Activated CD4-positive, alpha-beta T cell treated with anti-CD3 and anti-CD28 coated beads, Interleukin-10, Interleukin-2, amounts not matched to agents 100 ng/mL and 50 ng/mL, durations not matched to agents 16 hours and 8 hours (primary cell): ENCODE results near the gene MAP4K2.

Experiments used
- DNase-seq: peaks from one replicate; pipeline ENCODE4 v3.0.0-alpha.2; 2020

Gene MAP4K2

DNA sequence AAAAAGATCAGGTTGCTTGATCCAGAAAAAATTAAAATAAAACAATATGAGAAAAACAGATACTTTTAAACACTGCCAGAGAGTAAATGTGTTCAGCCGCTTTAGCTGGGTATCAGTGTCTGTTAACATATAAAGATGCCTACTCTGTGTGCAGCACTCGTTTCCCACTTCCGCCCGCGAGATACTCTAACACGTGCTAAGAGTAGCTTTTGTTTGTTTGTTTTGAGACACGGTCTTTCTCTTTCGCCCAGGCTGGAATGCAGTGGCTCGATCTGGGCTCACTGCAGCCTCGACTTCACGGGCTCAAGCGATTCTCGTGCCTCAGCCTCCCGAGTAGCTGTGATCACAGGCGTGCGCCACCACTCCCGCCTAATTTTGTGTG, 7.9 kb upstream of the MAP4K2 start:
- DNase-seq: no peak

DNA sequence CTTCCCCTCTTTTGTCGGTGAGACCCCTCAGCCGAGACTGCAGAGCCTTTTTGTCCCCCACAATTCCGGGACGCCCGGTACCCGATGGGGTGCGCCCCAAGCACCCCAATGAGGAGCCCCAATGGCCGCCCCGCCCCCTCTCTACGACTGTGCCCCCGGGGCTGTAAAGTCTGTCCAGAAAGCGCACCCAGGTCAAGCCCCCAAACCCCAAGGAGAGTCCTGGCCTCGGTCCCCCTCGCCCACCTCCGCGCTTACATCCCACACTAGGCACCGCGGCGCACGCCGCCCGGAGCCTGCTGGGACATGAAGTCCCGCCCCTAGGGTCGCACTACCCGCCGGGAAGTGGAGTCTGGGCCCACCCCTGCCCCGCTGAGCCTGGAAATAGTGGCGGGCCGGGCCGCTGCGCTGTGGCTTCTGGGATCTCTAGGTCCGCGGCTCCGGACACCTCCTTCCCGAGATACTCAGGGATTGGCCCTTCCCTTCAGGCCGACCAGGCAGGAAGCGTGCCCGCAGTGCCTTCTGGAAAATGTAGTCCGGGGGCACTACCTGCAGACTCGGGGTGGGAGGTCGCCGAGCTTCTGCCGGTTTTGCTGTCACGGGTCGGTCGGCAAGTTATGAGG, 7.4 kb upstream of the MAP4K2 start, which contains the start of gene MEN1:
Gene MEN1 (minus strand): TSS at position 281 of the 620 bp plus-strand sequence. CDS start 442 bp downstream, outside the sequence.
- peak; percentile 94 for DNase-seq

DNA sequence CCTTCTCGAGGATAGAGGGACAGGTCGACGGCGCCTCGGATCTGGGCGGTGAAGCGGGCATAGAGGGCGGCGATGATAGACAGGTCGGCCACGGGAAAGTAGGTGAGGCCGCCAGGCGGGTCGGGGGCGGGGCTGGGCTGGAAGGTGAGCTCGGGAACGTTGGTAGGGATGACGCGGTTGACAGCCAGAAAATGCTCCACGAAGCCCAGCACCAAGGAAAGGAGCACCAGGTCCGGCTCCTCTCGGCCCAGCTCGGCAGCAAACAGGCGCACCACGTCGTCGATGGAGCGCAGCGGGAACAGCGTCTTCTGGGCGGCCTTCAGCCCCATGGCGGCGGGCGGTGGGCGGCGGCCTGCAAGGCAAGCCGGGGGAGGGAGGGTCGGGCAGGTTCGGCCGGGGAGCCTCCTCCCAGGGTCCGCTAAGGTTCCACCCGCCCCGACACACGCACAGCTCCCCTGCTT, 6.8 kb upstream of the MAP4K2 start:
- DNase-seq: peak; percentile 6

DNA sequence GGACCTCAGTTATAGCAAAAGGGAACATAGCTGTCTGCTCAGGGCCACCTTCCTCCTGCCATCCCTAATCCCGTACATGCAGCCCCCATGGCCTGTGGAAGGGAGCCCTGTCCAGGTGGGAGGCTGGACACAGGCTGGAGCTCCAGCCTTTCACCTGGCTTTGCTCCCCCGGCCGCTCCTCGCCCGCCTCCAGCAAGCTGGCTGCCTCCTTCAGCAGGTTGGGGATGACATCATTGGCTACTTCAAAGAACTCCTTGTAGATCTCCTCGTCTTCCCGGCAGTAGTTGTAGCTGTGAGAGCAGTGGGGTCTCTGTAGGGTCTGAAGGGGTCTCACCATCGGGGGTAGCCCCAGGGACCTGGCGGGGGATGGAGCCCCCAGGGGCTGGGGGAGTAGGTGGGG, 2.5 kb upstream of the MAP4K2 start:
- DNase-seq: no peak

DNA sequence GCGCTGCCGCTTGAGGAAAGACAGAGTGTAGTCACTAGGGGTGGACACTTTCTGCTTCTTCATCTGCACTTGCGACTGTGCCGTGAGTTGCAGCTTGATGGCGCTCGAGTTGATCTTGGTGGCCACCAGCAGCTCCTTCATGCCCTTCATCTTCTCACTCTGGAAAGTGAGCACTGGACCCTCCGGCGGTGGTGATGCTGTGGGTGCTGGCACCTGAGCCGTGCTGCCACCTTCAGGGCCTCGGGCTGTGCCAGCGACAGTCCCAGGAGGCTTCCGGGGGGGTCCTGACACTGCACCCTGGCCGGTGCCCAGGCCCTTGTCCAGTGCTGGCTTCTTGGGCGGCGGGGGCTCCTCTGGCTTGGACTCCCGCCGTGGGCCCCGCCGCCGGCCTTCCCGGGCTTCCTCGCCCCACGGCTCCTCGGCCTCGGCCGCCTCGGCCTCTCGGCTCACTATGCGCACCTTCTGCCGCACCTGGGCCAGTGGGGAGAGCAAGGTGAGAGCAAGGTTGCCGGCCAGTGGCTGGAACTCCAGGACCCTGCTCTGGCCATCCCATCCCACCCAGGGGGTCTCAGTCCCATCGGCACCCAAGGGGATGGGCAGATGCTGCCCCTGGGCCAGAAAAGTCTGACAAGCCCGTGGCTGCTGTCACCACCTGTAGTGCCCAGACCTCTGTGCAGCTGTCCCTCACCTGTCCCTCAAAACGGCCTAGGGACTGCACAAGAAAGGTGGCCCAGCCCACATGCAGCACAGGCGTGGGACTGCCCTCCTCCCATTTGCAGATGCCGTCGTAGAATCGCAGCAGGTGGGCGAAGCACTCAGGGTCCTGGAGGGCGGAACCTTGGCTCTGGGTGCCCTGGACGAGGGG, 1.6 kb upstream of the MAP4K2 start:
- no peak for DNase-seq

GRCh38 chr11:64803846-64804345, 882 bp upstream of the MAP4K2 start:
- DNase-seq: no peak

GRCh38 chr11:64802370-64803157, 450 bp downstream of the MAP4K2 start:
- peak; percentile 56 for DNase-seq

- peak; percentile 18 for DNase-seq
These were observed 1.2 kb downstream of the MAP4K2 start for GRCh38 chr11:64801561-64802369.

GRCh38 chr11:64801158-64801464, 1.9 kb downstream of the MAP4K2 start:
- no peak for DNase-seq

- no peak for DNase-seq
These were observed 2.5 kb downstream of the MAP4K2 start for GRCh38 chr11:64800303-64801157.

- no peak for DNase-seq
These were observed 3.3 kb downstream of the MAP4K2 start for GRCh38 chr11:64799623-64800302.

GRCh38 chr11:64799256-64799622, 3.8 kb downstream of the MAP4K2 start:
- DNase-seq: no peak

DNA sequence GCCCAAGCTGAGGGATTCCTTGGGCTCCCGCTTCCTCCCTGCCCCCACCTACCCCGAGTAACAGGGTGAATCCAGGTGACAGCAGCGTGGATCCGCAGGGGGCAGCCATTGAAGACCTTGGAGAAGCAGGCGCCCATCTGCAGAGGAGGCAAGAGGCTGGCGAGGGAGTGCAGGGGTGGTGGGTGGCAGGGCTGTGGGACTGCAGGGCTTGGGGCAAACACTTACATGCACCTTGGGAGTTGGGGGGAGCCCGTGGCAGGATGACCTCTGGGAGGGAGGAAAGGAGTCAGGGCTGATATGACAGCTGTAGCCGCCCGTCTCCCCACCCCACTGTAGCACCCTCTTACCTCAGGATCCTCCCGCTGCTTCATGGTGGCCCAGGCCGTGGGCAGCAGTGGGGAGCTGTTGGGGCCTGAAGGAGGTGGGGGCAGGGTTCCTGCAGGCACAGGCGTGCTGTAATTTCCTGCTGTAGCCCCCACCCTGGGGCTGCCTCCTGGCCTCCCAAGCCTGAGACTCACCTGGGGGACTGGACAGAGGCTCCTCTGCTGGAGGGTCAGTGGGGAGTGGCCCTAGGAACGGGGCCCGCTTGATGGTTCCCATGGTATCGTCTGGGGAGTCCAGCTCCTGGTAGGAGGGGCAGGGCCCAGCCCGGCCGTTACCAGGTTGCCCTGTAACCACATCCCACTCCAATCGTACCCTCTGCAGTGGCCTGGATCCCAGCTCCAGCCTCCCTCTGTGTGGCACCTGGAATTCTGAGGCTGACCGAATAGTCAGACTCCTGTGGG, 6.1 kb downstream of the MAP4K2 start:
- DNase-seq: no peak

DNA sequence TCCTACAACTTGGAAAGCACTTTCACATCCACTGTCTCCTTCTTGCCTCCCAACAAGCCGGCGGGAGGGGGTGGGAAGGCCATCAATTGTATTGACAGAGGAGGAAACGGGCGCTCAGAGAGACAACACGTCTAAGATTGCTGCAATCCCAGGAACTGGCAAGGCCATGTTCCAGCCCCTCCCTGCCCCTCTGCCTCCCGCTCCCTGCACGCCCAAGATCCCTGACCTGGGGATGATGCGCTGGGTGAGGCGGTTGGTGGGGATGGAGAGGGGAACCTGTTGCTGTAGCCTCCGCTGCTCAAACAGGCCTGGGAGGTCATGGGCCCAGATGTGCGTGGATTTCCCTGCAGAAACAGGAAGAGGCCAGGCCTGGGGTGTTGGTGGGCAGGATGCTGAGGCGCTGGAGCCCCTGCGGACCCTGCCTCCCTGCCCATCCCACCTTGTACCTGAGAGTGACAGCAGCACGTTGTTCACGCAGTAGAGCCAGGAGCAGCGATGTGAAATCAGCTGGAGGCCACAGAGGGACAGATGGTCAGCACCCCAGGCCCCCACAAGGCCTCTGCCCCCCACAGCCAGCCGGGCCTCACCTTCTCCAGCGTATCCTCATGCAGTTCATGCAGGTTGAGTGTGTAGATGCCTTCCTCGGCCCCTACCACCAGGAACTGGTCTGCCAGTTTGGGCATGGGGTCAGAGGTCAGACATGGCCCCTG, 6.8 kb downstream of the MAP4K2 start:
- no peak for DNase-seq

- DNase-seq: no peak
These were observed 8.5 kb downstream of the MAP4K2 start for GRCh38 chr11:64794526-64794925.

DNA sequence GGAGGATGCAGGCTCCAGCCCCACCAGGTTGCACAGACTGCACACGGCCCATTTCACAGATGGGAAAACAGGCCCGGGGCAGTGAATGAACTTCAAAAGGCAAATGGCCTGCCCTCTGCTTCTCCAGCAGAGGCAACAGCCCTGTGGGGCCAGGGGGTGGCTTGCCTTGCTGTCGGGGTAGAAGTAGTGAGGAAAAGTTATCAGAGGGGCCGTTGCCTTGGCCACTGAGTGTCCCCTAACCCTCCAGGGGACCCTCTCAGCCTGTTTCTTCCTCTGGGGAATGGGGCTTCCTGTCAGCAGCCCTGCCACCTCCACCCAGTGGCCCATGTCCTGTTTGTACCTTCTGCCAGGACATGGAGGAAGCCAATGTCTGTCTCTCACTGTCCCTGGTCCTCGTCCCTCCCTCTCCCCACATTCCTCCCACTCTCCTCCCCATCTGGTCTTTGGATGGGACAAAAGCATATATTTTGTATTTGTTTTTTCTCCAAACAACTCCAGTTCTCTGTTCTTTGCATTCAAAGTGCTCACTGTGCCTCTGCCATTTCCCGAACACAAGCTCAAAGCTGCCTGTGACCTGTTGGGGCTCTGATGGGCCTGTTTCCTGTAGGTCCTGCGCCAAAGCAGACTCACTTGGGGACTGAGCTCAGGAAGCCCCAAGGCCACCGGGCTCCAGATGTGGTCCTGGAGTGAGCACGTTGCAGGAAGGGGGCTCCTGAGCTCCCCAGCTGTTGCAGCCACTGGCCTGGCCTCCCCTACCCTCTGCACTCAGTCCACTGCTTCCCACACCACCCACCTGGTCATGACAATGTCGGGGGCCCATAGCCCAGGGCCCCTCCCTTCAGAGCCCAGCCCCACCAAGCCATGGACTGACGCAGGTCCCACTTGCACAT, 9.5 kb downstream of the MAP4K2 start:
- DNase-seq: no peak

DNA sequence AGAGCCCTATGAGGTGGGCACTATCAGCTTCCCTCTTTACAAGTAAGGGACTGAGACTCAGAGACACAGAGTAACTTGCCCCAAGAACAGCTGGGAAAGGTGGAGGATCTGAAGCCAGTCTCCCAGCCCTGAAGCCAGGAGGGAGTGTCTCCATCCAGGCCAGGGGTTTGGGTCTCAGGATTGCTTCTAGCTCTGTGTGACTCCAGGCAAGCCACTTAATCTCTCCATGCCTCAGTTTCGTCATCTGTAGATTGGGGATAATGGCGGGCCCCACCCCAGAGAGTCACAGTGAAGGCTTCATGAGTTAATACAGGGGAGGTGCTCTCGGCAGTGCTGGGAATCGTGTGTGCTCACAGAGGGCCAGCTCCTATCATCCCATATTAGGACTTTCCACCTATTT, 10.5 kb downstream of the MAP4K2 start:
- DNase-seq: no peak

DNA sequence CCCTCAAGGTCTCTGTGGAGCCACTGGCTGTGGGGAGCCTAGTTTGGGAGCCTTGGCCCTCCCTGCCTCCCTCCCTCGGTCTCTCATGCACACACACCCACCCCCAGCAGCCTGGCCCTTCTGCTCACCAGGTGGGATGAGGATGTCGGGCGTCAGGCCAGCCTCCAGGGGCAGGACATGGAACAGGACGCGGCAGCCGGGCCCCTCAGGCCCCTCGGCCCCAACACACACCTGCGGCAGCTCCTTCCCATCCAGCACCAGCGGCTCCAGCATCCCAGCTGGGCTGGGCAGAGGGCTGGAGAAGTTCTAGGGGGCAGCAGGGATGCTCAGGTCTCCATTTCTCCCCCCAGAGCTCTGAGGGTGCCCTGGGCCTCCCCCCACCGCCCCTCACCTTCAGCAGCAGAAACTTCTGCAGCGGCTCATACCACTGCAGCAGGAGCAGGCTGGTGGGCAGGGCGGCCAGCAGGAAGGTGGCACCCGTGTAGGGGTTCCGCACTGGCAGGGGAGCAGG, 11.2 kb downstream of the MAP4K2 start:
- no peak for DNase-seq
